Motor neuron (in vitro differentiated cells): ENCODE results near the gene GRK5. TPM values are rescaled to one million over a fixed set of nuclear protein-coding genes. Genes with fewer than 3 reads are reported as not detected.

Source experiments
- ATAC-seq, 8 experiments: fragments of 200-7000 bp; cut with Tn5 transposase; replicated peaks in 6 of 8; 2 replicates each; pipeline ENCODE4 v1.8.0; 2021; ENCODE audit warnings: mild to moderate bottlenecking in 8 of 8, moderate library complexity in 8 of 8
- H3K27ac ChIP-seq, 2 donors: fragments of 250-450 bp; sonication (Bioruptor Pico); 2 replicates each; pipeline ENCODE4 v1.9.0; 2021; ENCODE audit warnings: antibody characterized with exemption in 2 of 2, mild to moderate bottlenecking in 2 of 2, moderate library complexity in 1 of 2
- H3K4me1 ChIP-seq, 2 donors: fragments of 250-450 bp; sonication (Bioruptor Pico); replicated peaks in 1 of 2; 2 replicates each; pipeline ENCODE4 v1.6.1; 2021; ENCODE audit warnings: antibody characterized with exemption in 2 of 2, mild to moderate bottlenecking in 2 of 2, moderate library complexity in 1 of 2
- H3K4me3 ChIP-seq, 5 donors: fragments of 250-450 bp; sonication (Bioruptor Pico); 2 replicates each; pipeline ENCODE4 v1.9.0; 2021; ENCODE audit warnings: antibody characterized with exemption in 5 of 5, mild to moderate bottlenecking in 5 of 5, moderate library complexity in 4 of 5
- WGBS, 10 experiments: fragments of 450-650 bp; shearing (Covaris generic); methylation state at CpG; one replicate each; pipeline ENCODE4 v1.0.0; 2022; 5-methylcytosine and 5-hydroxymethylcytosine counted together
- in situ Hi-C, 9 experiments: fragments of 400-800 bp; cut with MboI; loops; one replicate each; pipeline ENCODE4 v1.15.0; 2021; ENCODE audit warnings: low sequenced_read_pairs in 9 of 9, low pct_unique_long_range_greater_than_20kb in 2 of 9; ENCODE audit not compliant: unreplicated experiment in 9 of 9
- total RNA-seq, 8 experiments: library from RNA; unstranded; fragments of 300-600 nt; gene quantifications; 2 replicates each; pipeline versions ENCODE4 v1.2.3 to v1.2.4, GENCODE V29; 2022

Gene GRK5
- total RNA-seq, 8 experiments from 2014 or later: 4.0 to 27.2 (median 11.1) TPM

DNA sequence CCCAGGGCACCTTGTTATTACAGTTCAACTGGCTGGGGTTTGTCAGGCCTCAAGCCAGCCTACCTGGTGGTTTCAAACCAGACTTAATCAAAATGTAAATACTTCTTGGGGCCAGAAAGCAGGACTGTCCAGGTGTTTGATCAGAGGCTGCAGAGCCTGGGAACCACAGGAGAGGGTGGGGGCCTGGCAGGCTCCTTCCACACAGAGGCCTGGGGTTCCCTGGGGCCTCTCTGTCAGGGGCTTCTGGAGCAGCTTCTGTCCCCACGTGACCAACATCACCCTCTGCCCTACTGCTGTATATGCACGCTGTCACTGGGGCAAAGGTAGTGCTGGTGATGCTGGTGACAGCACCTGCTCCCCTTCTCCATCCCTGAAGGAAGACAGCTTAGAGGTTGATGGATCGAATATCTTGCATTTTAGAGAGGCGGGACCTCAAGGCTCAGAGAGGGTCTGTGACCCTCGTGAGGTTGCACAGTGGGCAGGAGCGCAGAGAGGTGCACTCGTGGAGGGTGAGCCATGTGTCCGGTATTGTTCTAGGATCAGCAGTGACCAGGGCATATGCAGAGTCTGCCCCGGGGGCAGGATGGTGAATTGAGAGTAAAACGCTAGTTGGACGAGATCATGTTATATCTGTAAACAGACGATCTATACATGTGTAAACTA is 95.4 kb downstream of the GRK5 start:
- in situ Hi-C loops: no loop called here
- peak in 5 of 8 experiments; percentile 47 to 86 (median 83) for ATAC-seq
- H3K27ac ChIP-seq: no peak overlapping the region
- 67 to 100% (median 85%) methylated on average over 1 to 4 of the region's 12 CpGs; no CpG with 5 or more reads in 5 of the 10 experiments for WGBS, 10 experiments
- peaks cover 14 to 23% of the 10 kb centered on the region in 2 donors for H3K4me1 ChIP-seq
- H3K4me3 ChIP-seq: no peak overlapping the region

DNA sequence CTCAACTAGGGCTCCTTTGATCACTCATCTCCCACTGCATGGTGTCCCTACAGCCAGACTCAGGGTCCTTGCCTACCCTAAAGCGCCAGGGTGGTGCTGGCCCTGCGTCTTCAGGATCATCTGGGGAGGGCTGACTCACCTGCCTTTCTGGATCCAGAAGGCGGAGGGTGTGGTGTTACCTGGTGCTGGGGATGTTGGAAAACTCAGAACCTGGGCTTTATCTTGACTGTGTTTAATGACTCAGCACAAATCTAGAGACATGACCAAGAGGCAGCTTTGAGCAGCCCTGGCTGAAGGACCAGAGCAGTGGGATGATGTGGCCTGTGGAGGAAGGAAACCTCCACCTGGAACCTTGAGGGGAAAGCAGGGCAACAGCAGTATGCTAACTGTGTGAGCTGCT is 96.5 kb downstream of the GRK5 start:
- in situ Hi-C loops: no loop called here
- ATAC-seq: no peak
- 100% methylated on average over 1 of the region's 3 CpGs; no CpG with 5 or more reads in 9 of the 10 experiments for WGBS, 10 experiments
- Histone ChIP-seq H3K4me3 (no peak overlapping the region), H3K27ac (no peak overlapping the region), H3K4me1 (peaks cover 14 to 23% of the 10 kb centered on the region in 2 donors)

DNA sequence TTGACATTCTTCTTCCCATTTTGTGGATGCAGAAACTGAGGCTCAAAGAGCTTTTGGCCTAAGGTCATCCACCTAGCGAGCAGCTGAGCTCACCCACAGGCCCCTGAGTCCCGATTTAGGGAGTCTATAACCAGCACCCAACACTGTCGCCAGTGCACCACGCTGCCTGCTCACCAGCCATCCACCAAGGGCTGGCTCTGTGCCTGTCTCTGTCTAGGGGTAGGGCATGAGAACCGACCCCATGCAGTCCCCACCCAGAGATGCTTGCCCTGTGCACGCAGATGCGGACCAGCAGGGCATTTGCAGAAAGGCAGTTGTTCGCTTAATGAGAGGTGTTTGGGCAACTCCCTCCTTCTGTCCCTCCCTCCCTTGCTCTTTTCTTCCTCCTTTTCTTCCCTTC is 97.2 kb downstream of the GRK5 start:
- no peak overlapping the region for H3K27ac ChIP-seq
- peaks cover 14 to 19% of the 10 kb centered on the region in 2 donors for H3K4me1 ChIP-seq
- H3K4me3 ChIP-seq: no peak overlapping the region
- in situ Hi-C loops: no loop called here
- 71 to 100% (median 100%) methylated on average over 1 to 4 of the region's 8 CpGs; no CpG with 5 or more reads in 5 of the 10 experiments for WGBS, 10 experiments
- no peak for ATAC-seq

- ATAC-seq: peak; percentile 52 to 84 (median 63)
- Histone ChIP-seq H3K4me1 (peaks cover 8 to 9% of the 10 kb centered on the region in 2 donors), H3K4me3 (no peak overlapping the region), H3K27ac (no peak overlapping the region)
- in situ Hi-C loops: no loop called here
- 29 to 90% (median 71%) methylated on average over 1 to 7 of the region's 11 CpGs; no CpG with 5 or more reads in 3 of the 10 experiments for WGBS, 10 experiments
Observed at GRCh38 chr10:119305860-119306513, 98.6 kb downstream of the GRK5 start.

- in situ Hi-C loops: no loop called here
- WGBS, 10 experiments: 60 to 90% methylated on average over 2 of the region's 9 CpGs; no CpG with 5 or more reads in 8 of the 10 experiments
- H3K4me1 ChIP-seq: peaks cover 8 to 9% of the 10 kb centered on the region in 2 donors
- no peak for ATAC-seq
- H3K27ac ChIP-seq: no peak overlapping the region
- H3K4me3 ChIP-seq: no peak overlapping the region
Observed at GRCh38 chr10:119306514-119306951, 99.2 kb downstream of the GRK5 start.

DNA sequence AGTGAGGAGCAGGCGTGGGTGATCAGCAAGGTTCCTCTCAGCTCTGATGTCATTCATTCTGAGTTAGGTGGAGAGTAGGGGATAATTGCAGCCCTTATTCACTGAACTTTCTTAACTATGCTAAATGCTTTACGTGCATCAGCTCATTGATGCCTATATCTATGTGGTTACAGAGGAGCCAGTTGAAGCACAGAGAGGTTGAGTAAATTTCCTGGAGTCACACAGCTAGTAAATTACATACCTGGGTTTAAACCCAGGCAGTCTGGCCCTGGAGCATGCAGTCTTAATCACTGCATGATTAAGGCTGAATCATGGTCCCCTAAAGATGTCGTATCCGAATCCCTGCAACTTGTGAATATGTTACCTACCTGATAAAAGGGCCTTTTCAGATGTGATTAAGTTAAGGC is 99.6 kb downstream of the GRK5 start:
- in situ Hi-C loops: no loop called here
- Histone ChIP-seq H3K4me3 (no peak overlapping the region), H3K4me1 (peaks cover 9 to 10% of the 10 kb centered on the region in 2 donors), H3K27ac (no peak overlapping the region)
- no peak for ATAC-seq
- 20 to 100% (median 89%) methylated on average over 1 to 3 of the region's 4 CpGs; no CpG with 5 or more reads in 3 of the 10 experiments for WGBS, 10 experiments

- 100% methylated on average over 1 to 3 of the region's 12 CpGs; no CpG with 5 or more reads in 7 of the 10 experiments for WGBS, 10 experiments
- Histone ChIP-seq H3K27ac (no peak overlapping the region), H3K4me3 (no peak overlapping the region), H3K4me1 (peaks cover 0 to 10% of the 10 kb centered on the region in 2 donors)
- ATAC-seq: no peak
- in situ Hi-C loops: no loop called here
Observed at GRCh38 chr10:119308089-119308488, 100.7 kb downstream of the GRK5 start.

- no peak for ATAC-seq
- Histone ChIP-seq H3K27ac (no peak overlapping the region), H3K4me1 (peaks cover 0 to 17% of the 10 kb centered on the region in 2 donors), H3K4me3 (no peak overlapping the region)
- in situ Hi-C loops: no loop called here
- WGBS, 10 experiments: 65 to 90% (median 80%) methylated on average over 2 to 6 of the region's 24 CpGs; no CpG with 5 or more reads in 4 of the 10 experiments
Observed at GRCh38 chr10:119308551-119309422, 101.4 kb downstream of the GRK5 start.

GRCh38 chr10:119309423-119309770 is 102.0 kb downstream of the GRK5 start:
- no peak for ATAC-seq
- peaks cover 0 to 22% of the 10 kb centered on the region in 2 donors for H3K4me1 ChIP-seq
- H3K27ac ChIP-seq: no peak overlapping the region
- H3K4me3 ChIP-seq: no peak overlapping the region
- WGBS, 10 experiments: 80 to 100% (median 93%) methylated on average over 1 of the region's 2 CpGs; no CpG with 5 or more reads in 4 of the 10 experiments
- in situ Hi-C loops: no loop called here

DNA sequence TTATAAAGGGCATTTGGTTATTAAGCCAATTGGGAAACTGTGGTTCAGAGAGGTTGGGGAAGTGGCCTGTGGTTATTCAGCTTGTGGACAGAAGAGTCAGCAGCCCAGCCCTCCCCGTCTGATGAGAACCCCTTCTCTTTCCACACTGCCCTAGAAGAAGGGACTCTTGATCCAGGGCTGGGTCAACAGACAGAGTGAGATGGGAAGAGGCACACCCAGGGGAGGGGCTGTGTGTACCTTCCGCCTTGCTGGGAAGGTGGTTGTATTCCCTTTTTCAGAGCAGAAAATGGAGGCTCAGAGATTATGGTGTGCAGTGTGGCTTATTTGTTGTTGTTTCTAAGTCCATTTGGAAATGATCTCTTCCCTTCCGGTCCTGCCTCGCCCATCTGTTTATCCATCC is 103.4 kb downstream of the GRK5 start:
- no peak for ATAC-seq

DNA sequence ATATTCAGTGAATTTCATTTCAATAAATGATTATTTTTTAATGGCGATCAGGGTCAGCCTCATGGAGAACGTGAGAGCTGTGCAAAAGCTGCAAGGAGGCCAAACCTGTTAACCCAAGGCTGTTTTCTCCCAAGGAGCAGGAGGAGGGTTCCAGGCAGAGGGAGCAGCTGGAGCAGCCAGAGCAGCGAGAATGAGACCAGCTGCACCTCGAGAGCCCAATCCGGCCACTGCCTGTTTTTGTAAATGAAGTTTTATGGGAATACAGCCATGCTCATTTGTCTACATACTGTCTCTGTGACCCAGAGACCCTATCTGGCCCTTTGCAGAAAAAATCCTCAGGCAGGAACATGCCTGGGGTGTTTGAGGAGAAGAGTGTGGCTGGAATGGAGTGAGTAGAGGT is 104.9 kb downstream of the GRK5 start:
- peak overlapping the region in 1 of 2 donors; percentile 39 for H3K27ac ChIP-seq
- in situ Hi-C loops: no loop called here
- peaks cover 25 to 48% of the 10 kb centered on the region in 2 donors for H3K4me1 ChIP-seq
- ATAC-seq: peak in 3 of 8 experiments; percentile 9 to 12 (median 11)
- no peak overlapping the region for H3K4me3 ChIP-seq
- 44 to 100% (median 71%) methylated on average over 1 to 5 of the region's 5 CpGs; no CpG with 5 or more reads in 3 of the 10 experiments for WGBS, 10 experiments

More for the DNA sequence above, 103.4 kb downstream of the GRK5 start:
- Histone ChIP-seq H3K4me3 (no peak overlapping the region), H3K4me1 (peaks cover 11 to 33% of the 10 kb centered on the region in 2 donors), H3K27ac (no peak overlapping the region)
- WGBS, 10 experiments: 80 to 100% (median 90%) methylated on average over 1 to 3 of the region's 4 CpGs; no CpG with 5 or more reads in 5 of the 10 experiments
- in situ Hi-C loops: no loop called here

DNA sequence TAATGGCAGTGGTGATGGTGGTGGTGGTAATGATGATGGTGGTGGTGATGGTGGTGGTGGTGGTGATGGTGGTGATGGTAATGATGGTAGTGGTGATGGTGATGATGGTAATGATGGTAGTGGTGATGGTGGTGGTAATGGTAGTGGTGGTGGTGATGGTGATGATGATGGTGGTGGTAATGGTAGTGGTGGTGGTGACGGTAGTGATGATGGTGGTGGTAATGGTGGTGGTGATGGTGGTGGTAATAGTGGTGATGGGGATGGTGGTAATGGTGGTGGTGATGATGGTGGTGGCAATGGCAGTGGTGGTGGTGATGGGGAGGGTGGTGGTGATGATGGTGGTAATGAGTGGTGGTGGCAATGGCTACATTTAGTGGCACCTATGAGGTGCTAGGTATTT is 105.7 kb downstream of the GRK5 start:
- Histone ChIP-seq H3K27ac (no peak overlapping the region), H3K4me3 (no peak overlapping the region), H3K4me1 (peaks cover 31 to 56% of the 10 kb centered on the region in 2 donors)
- in situ Hi-C loops: no loop called here
- 63% methylated on average over 1 of the region's 1 CpG; no CpG with 5 or more reads in 9 of the 10 experiments for WGBS, 10 experiments
- ATAC-seq: no peak
